ENCODE measurements around the gene MAGEH1. TPM values are rescaled to one million over a fixed set of nuclear protein-coding genes. Genes with fewer than 3 reads are reported as not detected.
A peak's percentile ranks its signal among the peaks of the same experiment; 100 is the strongest.

MAGEH1 gene

GRCh38 chrX:55489314-55490009 lies 37.5 kb downstream of the MAGEH1 start, which contains the start of gene USP51:
USP51 (minus strand) TSS chrX:55489848; CDS start chrX:55488939, 909 bp downstream.
- H3K27me3 ChIP-seq (ENCODE audit: control insufficient read depth in 1 of 2, insufficient read depth in 1 of 2, low read length in 2 of 2): peaks cover 0 to 4% of the 10 kb centered on the region in 2 experiments
- peak within 1 kb of the TSS; percentile 84 for H3K27ac ChIP-seq (ENCODE audit: low read length, poor library complexity, severe bottlenecking)
- H2AFZ ChIP-seq (ENCODE audit: low read depth, low read length): peak within 1 kb of the TSS; percentile 63
- H3K4me1 ChIP-seq (ENCODE audit: control insufficient read depth, insufficient read depth, low read depth, low read length): no peaks in the 10 kb centered on the region
- H3K14ac ChIP-seq (ENCODE audit: low read length in 2 of 2): peak within 1 kb of the TSS in 1 of 2 experiments; percentile 48
- H3K4ac ChIP-seq (ENCODE audit: low read depth in 1 of 2, low read length in 2 of 2): peak within 1 kb of the TSS in 1 of 2 experiments; percentile 67
- H3K36me3 ChIP-seq (ENCODE audit: control insufficient read depth in 1 of 2, insufficient read depth in 2 of 2, low read depth in 1 of 2, low read length in 2 of 2): no peaks in the 10 kb centered on the region
- WGBS: under 1% methylated on average over 32 of the region's 34 CpGs
- DNase-seq: peak; percentile 70
- no peaks in the 10 kb centered on the region for H3K9me3 ChIP-seq (ENCODE audit: control insufficient read depth, low read length)
- H3K23ac ChIP-seq (ENCODE audit: low read length in 2 of 2): no peak within 1 kb of the TSS
- H2BK5ac ChIP-seq (ENCODE audit: low read depth, low read length, poor library complexity, severe bottlenecking): no peak within 1 kb of the TSS
- H4K8ac ChIP-seq (ENCODE audit: low read length): peak within 1 kb of the TSS; percentile 54
- H2BK120ac ChIP-seq (ENCODE audit: low read depth, low read length): no peak within 1 kb of the TSS
- H2BK12ac ChIP-seq (ENCODE audit: low read length in 2 of 2): no peak within 1 kb of the TSS
- H3K9ac ChIP-seq (ENCODE audit: low read length): peak within 1 kb of the TSS; percentile 99
- H2AK5ac ChIP-seq (ENCODE audit: low read length, severe bottlenecking): no peak within 1 kb of the TSS
- H3K79me1 ChIP-seq (replicated peaks; ENCODE audit: low read length, poor library complexity, severe bottlenecking): no peaks in the 10 kb centered on the region
- no peak within 1 kb of the TSS for H2BK15ac ChIP-seq (ENCODE audit: low read depth, poor library complexity, severe bottlenecking)
- H4K91ac ChIP-seq (ENCODE audit: low read length): peak within 1 kb of the TSS; percentile 50
- peak within 1 kb of the TSS; percentile 74 to 89 for H3K4me3 ChIP-seq (ENCODE audit: insufficient read depth in 1 of 2, low read depth in 1 of 2, low read length in 2 of 2)
- H3K18ac ChIP-seq (ENCODE audit: low read depth in 1 of 2, low read length in 2 of 2): peak within 1 kb of the TSS; percentile 75 to 84
- peak within 1 kb of the TSS; percentile 70 for H3K4me2 ChIP-seq (ENCODE audit: low read length, poor library complexity, severe bottlenecking)

GRCh38 chrX:55490121-55490520 lies 38.2 kb downstream of the MAGEH1 start:
- WGBS: 25% methylated on average over 1 of the region's 4 CpGs
- Histone ChIP-seq H2BK120ac (ENCODE audit: low read depth, low read length) (no peak overlapping the region), H2AFZ (ENCODE audit: low read depth, low read length) (no peak overlapping the region)

GRCh38 chrX:55490974-55491373 lies 39.0 kb downstream of the MAGEH1 start:
- Histone ChIP-seq H3K9me3 (ENCODE audit: control insufficient read depth, low read length) (no peaks in the 10 kb centered on the region), H3K9ac (ENCODE audit: low read length) (no peak overlapping the region), H2BK120ac (ENCODE audit: low read depth, low read length) (no peak overlapping the region), H2AFZ (ENCODE audit: low read depth, low read length) (no peak overlapping the region), H3K23ac (ENCODE audit: low read length in 2 of 2) (no peak overlapping the region), H3K4me1 (ENCODE audit: control insufficient read depth, insufficient read depth, low read depth, low read length) (no peaks in the 10 kb centered on the region), H3K79me1 (replicated peaks; ENCODE audit: low read length, poor library complexity, severe bottlenecking) (no peaks in the 10 kb centered on the region), H4K91ac (ENCODE audit: low read length) (no peak overlapping the region), H3K4ac (ENCODE audit: low read depth in 1 of 2, low read length in 2 of 2) (no peak overlapping the region), H3K36me3 (ENCODE audit: control insufficient read depth in 1 of 2, insufficient read depth in 2 of 2, low read depth in 1 of 2, low read length in 2 of 2) (no peaks in the 10 kb centered on the region), H3K27me3 (ENCODE audit: control insufficient read depth in 1 of 2, insufficient read depth in 1 of 2, low read length in 2 of 2) (peaks cover 0 to 4% of the 10 kb centered on the region in 2 experiments), H3K18ac (ENCODE audit: low read depth in 1 of 2, low read length in 2 of 2) (no peak overlapping the region), H2BK15ac (ENCODE audit: low read depth, poor library complexity, severe bottlenecking) (no peak overlapping the region), H4K8ac (ENCODE audit: low read length) (no peak overlapping the region), H2BK5ac (ENCODE audit: low read depth, low read length, poor library complexity, severe bottlenecking) (no peak overlapping the region), H2AK5ac (ENCODE audit: low read length, severe bottlenecking) (no peak overlapping the region), H3K27ac (ENCODE audit: low read length, poor library complexity, severe bottlenecking) (no peak overlapping the region), H2BK12ac (ENCODE audit: low read length in 2 of 2) (no peak overlapping the region), H3K4me2 (ENCODE audit: low read length, poor library complexity, severe bottlenecking) (no peak overlapping the region), H3K4me3 (ENCODE audit: insufficient read depth in 1 of 2, low read depth in 1 of 2, low read length in 2 of 2) (no peak overlapping the region), H3K14ac (ENCODE audit: low read length in 2 of 2) (no peak overlapping the region)
- 83% methylated on average over 4 of the region's 4 CpGs for WGBS
- no peak for DNase-seq

More at GRCh38 chrX:55490121-55490520, 38.2 kb downstream of the MAGEH1 start:
- Histone ChIP-seq H3K23ac (ENCODE audit: low read length in 2 of 2) (no peak overlapping the region), H3K18ac (ENCODE audit: low read depth in 1 of 2, low read length in 2 of 2) (peak overlapping the region in 1 of 2 experiments; percentile 57), H4K91ac (ENCODE audit: low read length) (no peak overlapping the region), H3K79me1 (replicated peaks; ENCODE audit: low read length, poor library complexity, severe bottlenecking) (no peaks in the 10 kb centered on the region), H3K27ac (ENCODE audit: low read length, poor library complexity, severe bottlenecking) (peak overlapping the region; percentile 84), H2BK15ac (ENCODE audit: low read depth, poor library complexity, severe bottlenecking) (no peak overlapping the region), H3K4ac (ENCODE audit: low read depth in 1 of 2, low read length in 2 of 2) (peak overlapping the region in 1 of 2 experiments; percentile 67), H3K36me3 (ENCODE audit: control insufficient read depth in 1 of 2, insufficient read depth in 2 of 2, low read depth in 1 of 2, low read length in 2 of 2) (no peaks in the 10 kb centered on the region), H3K4me2 (ENCODE audit: low read length, poor library complexity, severe bottlenecking) (peak overlapping the region; percentile 70), H2AK5ac (ENCODE audit: low read length, severe bottlenecking) (no peak overlapping the region), H3K27me3 (ENCODE audit: control insufficient read depth in 1 of 2, insufficient read depth in 1 of 2, low read length in 2 of 2) (peaks cover 0 to 4% of the 10 kb centered on the region in 2 experiments), H2BK5ac (ENCODE audit: low read depth, low read length, poor library complexity, severe bottlenecking) (no peak overlapping the region), H3K4me3 (ENCODE audit: insufficient read depth in 1 of 2, low read depth in 1 of 2, low read length in 2 of 2) (peak overlapping the region; percentile 53 to 89), H3K9me3 (ENCODE audit: control insufficient read depth, low read length) (no peaks in the 10 kb centered on the region), H3K9ac (ENCODE audit: low read length) (peak overlapping the region; percentile 99), H4K8ac (ENCODE audit: low read length) (peak overlapping the region; percentile 41), H3K14ac (ENCODE audit: low read length in 2 of 2) (no peak overlapping the region), H2BK12ac (ENCODE audit: low read length in 2 of 2) (no peak overlapping the region), H3K4me1 (ENCODE audit: control insufficient read depth, insufficient read depth, low read depth, low read length) (no peaks in the 10 kb centered on the region)
- no peak for DNase-seq

Small RNAs within 50 kb of the gene (small RNA-seq; reads per million reads assigned to genes)
- gene MIR4536-2 (ENCODE audit: low read depth): not detected

Data from mesenchymal stem cell (in vitro differentiated cells and primary cell).